GM23248 (cell line): ENCODE results near the gene ZBTB45.

ENCODE experiments used
- EZH2 ChIP-seq: fragments of 200-600 bp; sonication (generic); IDR thresholded peaks from 2 replicates; pipeline ENCODE4 v1.6.1; 2018; ENCODE audit warnings: antibody characterized with exemption, mild to moderate bottlenecking; ENCODE audit not compliant: insufficient read depth, poor library complexity, severe bottlenecking
- EZH2phosphoT487 ChIP-seq: fragments of 200-600 bp; sonication (generic); IDR thresholded peaks from 2 replicates; pipeline ENCODE4 v1.6.1; 2018; ENCODE audit warnings: antibody characterized with exemption, moderate library complexity, mild to moderate bottlenecking, low read depth; ENCODE audit not compliant: insufficient read depth

DNA sequence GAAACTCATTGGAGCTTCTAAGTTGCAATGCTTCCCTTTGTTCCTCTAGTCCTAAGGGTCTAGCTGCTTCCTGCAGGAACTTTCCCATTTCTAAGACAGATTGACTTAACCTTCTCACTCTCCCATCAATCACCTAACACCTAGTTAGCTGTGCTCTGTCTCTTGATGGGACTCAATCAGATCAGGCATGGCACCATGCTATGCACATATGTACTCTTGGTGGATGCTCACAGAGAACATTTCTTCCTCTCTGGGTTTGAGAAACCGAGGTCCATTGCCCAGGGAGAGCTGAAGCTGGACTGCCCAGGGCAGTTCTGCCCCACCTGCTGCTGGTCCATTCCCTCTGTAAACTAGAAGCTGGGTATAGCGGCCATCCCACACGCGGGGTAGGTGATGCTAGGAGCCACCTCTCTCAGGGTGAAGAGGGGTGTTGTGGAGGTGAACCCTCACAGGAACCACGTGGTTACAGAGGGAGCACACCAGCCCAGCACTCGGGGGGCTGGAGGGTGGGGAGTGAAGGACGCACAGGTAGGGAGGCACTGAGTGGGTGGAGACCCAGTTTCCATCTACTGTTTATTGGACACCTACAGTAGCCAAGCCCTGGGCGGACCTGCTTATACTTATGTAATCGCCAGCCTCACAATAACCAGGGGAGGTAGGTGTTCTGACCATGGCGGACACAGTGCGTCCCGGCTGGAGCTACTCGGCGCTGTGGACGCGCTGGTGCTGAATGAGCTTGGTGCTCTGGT lies 41.9 kb upstream of the ZBTB45 start:
- no peak for TF ChIP-seq EZH2phosphoT487
- TF ChIP-seq EZH2 = no peak
